ENCODE data around the gene ATF1.

GRCh38 chr12:50725011-50725942 is 38.6 kb upstream of the ATF1 start:
- no peak for TF ChIP-seq POLR2A (IDR thresholded peaks at IDR 0.05; ENCODE audit: low read length)
- no peak for TF ChIP-seq GATA1 (IDR thresholded peaks at IDR 0.05; ENCODE audit: low read depth, low read length)
